GM12872 (cell line): Measurements from ENCODE around the gene CACNA2D2.

Experiments
- CTCF ChIP-seq: IDR thresholded peaks from 3 replicates; pipeline ENCODE4 v1.5.1; 2011; ENCODE audit warnings: low read depth, mild to moderate bottlenecking, low read length, moderate library complexity; ENCODE audit not compliant: insufficient read depth

CACNA2D2 gene

GRCh38 chr3:50411229-50411628, 92.2 kb downstream of the CACNA2D2 start:
- no peak for TF ChIP-seq CTCF

DNA sequence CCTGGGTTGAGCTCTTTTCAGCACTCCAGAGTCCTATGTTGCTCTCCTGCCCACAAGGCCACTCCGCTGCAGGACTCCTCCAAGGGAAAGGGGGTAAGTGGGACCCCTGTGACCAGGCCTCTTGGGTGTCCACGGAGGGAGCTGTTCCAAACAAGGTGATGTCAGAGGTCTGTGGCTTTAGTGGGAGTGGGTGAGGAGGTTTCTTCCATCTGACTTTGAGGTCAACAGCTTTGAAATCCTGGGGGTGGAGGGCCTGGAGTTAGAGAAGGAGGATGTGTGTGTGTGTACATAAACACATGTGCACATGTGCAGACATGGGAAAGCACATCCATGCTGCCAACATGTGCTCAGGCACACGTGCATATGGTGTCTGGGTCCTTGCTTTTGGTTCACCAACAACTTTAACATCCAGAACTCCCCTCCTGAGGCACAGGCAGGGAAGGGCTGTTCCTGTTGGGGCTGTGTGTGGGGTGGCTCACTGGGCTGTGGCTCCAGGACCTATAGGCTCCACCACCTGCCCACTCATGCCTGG, 92.8 kb downstream of the CACNA2D2 start:
- TF ChIP-seq CTCF = no peak

GRCh38 chr3:50410185-50410584, 93.2 kb downstream of the CACNA2D2 start:
- TF ChIP-seq CTCF = no peak

DNA sequence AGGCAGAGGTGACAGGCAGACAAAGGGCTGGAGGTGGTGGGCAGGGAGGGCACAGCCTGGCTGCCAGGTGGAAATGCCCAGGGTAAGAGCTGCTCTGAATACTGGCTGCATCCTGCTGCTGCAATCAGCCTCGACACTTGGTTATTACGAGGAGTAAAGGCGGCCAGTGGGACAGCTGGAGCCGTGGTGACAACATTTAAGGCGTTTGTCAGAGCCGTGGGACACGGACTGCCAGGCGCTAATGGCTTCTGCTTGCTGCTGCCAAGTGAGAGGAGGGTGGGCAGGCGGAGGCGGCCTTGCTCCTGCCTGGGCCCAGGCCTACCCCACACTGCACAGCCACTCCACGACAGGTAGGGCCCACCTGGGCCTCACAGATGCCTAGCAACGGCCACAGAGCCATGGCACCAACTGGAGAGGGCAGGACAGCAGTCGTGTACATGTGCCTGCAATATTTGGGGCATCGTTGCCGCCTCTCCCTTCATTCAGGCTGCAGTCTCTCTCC, 94.9 kb downstream of the CACNA2D2 start:
- no peak for TF ChIP-seq CTCF

DNA sequence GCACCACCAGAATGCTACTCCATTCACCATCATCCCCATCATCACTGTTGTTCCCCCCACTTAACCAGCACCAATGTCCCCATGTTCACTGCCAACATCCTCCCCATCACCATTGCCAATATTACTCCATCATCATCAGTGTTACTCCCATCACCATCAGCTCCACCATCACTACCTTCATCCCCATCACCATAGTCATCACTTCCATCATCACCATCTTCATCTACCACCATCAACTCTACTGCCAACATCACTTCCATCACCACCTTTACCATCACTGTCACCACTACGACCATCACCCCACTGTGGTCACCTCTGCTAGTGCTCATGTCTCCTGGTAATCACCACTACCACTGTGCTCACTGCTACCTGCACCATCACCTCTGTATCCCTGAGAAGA, 96.9 kb downstream of the CACNA2D2 start:
- no peak for TF ChIP-seq CTCF

GRCh38 chr3:50405249-50405648, 98.2 kb downstream of the CACNA2D2 start:
- TF ChIP-seq CTCF = no peak

DNA sequence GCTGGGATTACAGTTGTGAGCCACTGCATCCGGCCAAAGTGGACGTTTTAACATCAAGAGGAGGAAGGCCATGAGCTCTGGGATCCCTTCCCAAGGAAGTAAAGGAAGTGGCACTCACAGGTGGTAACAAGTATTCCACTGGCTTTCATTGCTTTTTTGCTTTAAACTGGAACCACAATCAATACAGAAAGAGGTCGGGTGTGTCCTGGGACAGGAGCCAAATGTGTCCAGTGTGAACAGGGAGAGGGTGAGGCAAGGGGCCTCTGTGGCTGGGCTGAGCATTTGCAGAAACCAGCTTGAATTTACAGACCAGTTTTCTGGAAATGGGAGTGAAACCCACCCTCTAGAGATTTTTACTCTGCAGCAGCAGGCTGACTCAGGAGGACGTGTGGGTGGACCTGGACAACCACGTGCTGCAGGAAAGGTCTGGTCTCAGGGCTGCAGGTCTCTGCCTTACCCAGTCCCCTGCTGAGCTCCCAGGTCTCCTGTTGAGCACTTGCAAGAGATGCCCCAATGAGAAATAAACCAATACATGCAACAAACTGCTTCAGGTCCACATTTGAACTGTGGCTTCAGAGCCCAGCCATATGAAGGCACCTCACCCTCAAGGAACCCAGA, 101.3 kb downstream of the CACNA2D2 start:
- TF ChIP-seq CTCF = no peak

GRCh38 chr3:50396502-50396901, 106.9 kb downstream of the CACNA2D2 start:
- no peak for TF ChIP-seq CTCF
